Measurements from ENCODE around the gene AGPAT1. TPM values are rescaled to one million over a fixed set of nuclear protein-coding genes. Genes with fewer than 3 reads are reported as not detected.

Gene AGPAT1, protein sequence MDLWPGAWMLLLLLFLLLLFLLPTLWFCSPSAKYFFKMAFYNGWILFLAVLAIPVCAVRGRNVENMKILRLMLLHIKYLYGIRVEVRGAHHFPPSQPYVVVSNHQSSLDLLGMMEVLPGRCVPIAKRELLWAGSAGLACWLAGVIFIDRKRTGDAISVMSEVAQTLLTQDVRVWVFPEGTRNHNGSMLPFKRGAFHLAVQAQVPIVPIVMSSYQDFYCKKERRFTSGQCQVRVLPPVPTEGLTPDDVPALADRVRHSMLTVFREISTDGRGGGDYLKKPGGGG
- total RNA-seq (ENCODE audit: low replicate concordance) = 64.1 and 76.3 TPM in 2 replicates
- long read RNA-seq, partial matches to known transcripts = 1 of 10 reads
- long read RNA-seq, other reads (novel, unspliced or antisense) = 9 of 10 reads

DNA sequence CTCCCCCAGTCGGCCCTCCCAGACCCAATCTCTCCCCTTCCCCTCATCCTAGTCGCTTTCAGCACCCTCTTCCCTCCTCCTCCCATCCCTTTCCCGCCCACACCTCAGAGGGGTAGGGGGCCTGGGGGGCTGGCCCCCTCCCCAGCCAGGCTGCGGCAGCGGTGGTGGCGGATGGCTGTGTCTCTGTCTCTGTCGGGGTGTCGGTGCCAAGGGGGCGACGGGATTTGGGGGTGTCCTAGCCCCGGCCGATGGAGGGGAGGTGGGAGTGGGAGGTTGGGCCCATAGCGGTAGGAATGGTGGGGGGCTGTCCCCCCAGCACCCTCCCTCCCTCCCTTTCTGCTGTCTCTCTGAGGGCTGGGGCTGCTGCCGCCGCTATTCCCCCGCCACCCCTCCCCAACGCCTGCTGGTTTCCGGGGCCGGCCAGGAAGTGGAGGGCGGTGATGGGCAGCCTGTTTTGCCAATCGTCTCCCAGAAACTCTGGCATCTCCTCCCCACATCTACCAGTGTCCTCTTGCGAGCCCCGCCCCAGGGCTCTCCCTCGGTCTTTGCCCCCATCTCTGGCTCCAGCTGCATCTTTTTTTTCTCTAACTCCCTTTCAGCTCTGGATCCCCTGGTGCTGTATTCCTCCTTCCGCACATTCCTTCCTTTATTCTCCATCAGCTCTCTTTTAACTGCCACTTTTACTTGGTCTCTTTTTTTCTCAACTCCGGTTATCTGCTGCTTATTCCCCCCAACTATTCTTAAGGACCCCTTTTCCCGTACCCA lies at the start of gene AGPAT1:
TSS of gene AGPAT1 (minus strand) at position 374 of the 765 bp plus-strand sequence. CDS start 4,588 bp downstream, outside the sequence.
- H3K27me3 Mint-ChIP-seq = no peaks in the 10 kb centered on the region
- DNase-seq (ENCODE audit: extremely low spot score, unreplicated experiment) = peak; percentile 95
- no peaks in the 10 kb centered on the region for H3K9me3 Mint-ChIP-seq
- peak within 1 kb of the TSS; percentile 98 for H3K4me3 Mint-ChIP-seq
- TF ChIP-seq, protein P1, sequence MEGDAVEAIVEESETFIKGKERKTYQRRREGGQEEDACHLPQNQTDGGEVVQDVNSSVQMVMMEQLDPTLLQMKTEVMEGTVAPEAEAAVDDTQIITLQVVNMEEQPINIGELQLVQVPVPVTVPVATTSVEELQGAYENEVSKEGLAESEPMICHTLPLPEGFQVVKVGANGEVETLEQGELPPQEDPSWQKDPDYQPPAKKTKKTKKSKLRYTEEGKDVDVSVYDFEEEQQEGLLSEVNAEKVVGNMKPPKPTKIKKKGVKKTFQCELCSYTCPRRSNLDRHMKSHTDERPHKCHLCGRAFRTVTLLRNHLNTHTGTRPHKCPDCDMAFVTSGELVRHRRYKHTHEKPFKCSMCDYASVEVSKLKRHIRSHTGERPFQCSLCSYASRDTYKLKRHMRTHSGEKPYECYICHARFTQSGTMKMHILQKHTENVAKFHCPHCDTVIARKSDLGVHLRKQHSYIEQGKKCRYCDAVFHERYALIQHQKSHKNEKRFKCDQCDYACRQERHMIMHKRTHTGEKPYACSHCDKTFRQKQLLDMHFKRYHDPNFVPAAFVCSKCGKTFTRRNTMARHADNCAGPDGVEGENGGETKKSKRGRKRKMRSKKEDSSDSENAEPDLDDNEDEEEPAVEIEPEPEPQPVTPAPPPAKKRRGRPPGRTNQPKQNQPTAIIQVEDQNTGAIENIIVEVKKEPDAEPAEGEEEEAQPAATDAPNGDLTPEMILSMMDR (conservative IDR thresholded peaks at IDR 0.05) = no peak
- peak within 1 kb of the TSS; percentile 95 for H3K27ac Mint-ChIP-seq
- H3K36me3 Mint-ChIP-seq = peaks cover 20% of the 10 kb centered on the region
- peaks cover 48% of the 10 kb centered on the region for H3K4me1 Mint-ChIP-seq (ENCODE audit: unreplicated experiment)

DNA sequence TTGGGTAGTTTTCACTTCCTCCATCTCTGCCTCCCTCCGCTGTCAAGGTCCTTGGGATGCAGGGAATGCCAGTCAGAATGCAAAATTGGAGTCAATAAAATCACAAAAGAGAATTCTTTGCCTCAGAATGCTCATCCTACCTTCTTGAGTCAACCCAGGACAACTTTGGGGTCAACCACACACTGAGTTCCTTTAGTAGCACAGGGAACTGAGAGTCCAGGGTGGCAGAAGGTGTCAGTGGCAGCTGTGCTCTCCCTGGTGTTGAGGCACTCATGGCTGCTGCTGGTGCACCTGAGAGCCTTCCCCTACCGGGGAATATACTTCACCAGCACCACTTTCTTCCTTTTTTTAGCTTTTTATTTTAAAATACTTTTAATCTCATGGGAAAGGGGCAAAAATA lies 48.8 kb upstream of the AGPAT1 start:
- peaks cover 9% of the 10 kb centered on the region for H3K27me3 Mint-ChIP-seq
- TF ChIP-seq, protein P1 (conservative IDR thresholded peaks at IDR 0.05) = no peak
- H3K27ac Mint-ChIP-seq = no peak overlapping the region

DNA sequence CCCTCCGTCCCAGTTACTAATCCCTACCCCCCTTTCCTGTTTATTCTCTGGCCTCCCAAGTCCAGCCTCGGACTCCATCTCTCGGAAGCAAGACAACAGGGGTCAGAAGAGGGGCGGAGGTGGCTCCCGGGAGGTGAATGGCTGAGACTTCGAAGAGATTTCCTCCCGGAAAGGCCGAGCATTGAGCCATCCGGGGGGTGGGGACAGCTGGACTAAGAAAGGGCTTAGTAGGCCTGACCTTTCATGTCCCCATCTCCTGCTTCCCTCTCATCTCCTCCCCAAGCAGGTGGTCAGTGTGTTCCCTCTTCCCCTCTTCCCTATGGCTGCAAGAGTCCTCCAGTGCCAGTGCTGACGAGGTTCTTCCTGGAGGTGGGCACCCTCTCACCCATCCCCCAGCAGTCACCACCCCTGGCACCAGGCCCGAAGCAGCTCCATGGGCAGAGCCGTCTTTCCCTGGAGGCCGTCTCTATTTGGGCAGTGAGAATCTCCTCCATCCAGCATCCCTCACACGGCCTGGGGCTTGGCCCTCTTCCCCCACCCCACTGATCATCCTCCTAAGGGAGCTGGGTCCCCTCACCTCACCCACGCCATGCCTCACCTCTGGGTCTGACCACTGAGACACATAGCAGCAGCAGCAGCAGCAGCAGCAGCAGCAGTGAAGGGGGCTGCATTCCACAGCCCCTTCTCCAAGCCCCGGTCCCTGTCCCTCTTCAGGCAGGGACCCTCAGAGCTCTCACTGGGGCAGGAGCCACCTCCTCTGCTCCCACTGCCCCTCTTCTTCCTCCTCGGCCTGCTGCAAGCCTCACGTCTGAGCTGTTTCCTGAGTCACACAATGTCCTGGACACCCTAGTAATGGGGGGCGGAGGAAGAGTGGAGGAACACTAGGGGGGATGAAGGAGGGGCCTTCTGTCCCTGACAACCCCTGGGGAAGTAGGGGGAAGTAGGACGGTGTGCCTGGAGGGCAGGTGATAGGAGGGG lies 47.7 kb upstream of the AGPAT1 start, which contains the start of gene NOTCH4:
TSS of gene NOTCH4 (minus strand) at position 810 of the 978 bp plus-strand sequence. CDS start at position 671, 139 bp downstream.
- H3K36me3 Mint-ChIP-seq = no peaks in the 10 kb centered on the region
- H3K27me3 Mint-ChIP-seq = peaks cover 17% of the 10 kb centered on the region
- no peak within 1 kb of the TSS for H3K27ac Mint-ChIP-seq
- TF ChIP-seq, protein P1 (conservative IDR thresholded peaks at IDR 0.05) = no peak
- H3K4me3 Mint-ChIP-seq = no peak within 1 kb of the TSS
- no peaks in the 10 kb centered on the region for H3K9me3 Mint-ChIP-seq
- no peaks in the 10 kb centered on the region for H3K4me1 Mint-ChIP-seq (ENCODE audit: unreplicated experiment)
- DNase-seq (ENCODE audit: extremely low spot score, unreplicated experiment) = no peak

More for the DNA sequence above, 48.8 kb upstream of the AGPAT1 start:
- no peak overlapping the region for H3K4me3 Mint-ChIP-seq
- DNase-seq (ENCODE audit: extremely low spot score, unreplicated experiment) = no peak
- H3K4me1 Mint-ChIP-seq (ENCODE audit: unreplicated experiment) = no peaks in the 10 kb centered on the region
- no peaks in the 10 kb centered on the region for H3K36me3 Mint-ChIP-seq
- peaks cover 4% of the 10 kb centered on the region for H3K9me3 Mint-ChIP-seq

DNA sequence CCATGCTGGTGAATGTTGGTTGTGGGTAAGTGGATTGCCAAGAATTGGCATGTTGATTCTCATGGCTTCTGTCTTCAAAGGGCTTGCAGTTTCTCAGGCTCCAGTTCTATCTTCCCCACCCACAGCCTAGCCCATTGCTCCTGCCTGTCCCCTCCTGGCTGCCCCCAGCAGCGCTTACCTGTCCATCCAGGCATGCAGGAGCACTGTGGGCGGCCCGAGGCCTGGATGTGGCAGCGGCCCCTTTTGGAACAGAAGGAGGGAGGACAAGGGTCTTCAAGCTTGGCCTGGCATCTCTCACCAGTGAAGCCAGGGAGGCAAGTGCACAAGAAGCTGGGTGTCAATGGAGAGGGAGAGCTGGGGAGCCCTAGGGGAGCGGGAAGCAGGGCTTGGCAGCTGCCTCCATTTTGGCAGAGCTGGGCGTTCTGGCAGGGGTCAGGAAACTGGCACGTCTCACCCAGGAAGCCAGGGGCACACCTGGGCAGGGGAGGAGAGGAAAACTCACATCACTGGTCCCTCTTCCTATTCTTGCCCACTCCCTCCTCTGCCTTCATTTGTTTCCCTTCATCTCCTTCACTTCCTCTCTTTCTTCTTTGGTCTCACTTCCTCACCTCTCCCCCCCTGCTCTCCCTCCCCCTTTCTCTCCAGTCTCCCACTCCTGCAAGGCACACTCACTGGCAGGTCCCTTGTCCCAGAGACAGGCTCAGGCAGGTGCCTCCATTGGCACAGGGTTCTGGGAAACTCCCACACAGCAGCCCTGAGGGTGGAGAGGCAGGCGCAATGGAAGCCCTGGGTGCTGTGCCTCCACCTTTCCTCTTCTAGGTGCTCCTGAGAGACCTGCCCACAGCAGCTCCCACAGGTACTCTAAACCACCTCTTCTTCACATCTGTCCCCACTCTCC lies 46.7 kb upstream of the AGPAT1 start:
- Mint-ChIP-seq H3K9me3 (no peaks in the 10 kb centered on the region), H3K36me3 (no peaks in the 10 kb centered on the region), H3K4me1 (ENCODE audit: unreplicated experiment) (no peaks in the 10 kb centered on the region), H3K27ac (no peak overlapping the region), H3K4me3 (no peak overlapping the region), H3K27me3 (peaks cover 19% of the 10 kb centered on the region)
- no peak for DNase-seq (ENCODE audit: extremely low spot score, unreplicated experiment)
- TF ChIP-seq, protein P1 (conservative IDR thresholded peaks at IDR 0.05) = no peak
